ENCODE data around the gene NPR1.

The NPR1 gene

GRCh38 chr1:153728305-153729066 lies 50.0 kb downstream of the NPR1 start:
- Histone ChIP-seq H3K36me3 (ENCODE audit: low read length) (no peaks in the 10 kb centered on the region), H3K4me2 (ENCODE audit: low read depth, low read length, poor library complexity, severe bottlenecking) (peak overlapping the region; percentile 90), H3K9ac (ENCODE audit: low read length) (peak overlapping the region; percentile 99), H3K27me3 (ENCODE audit: low read length) (no peaks in the 10 kb centered on the region), H4K20me1 (ENCODE audit: low read depth, low read length) (no peaks in the 10 kb centered on the region), H3K9me2 (replicated peaks; ENCODE audit: insufficient read depth, low read length) (no peaks in the 10 kb centered on the region), H3K9me3 (ENCODE audit: insufficient read depth, low read length) (no peaks in the 10 kb centered on the region), H3K27ac (ENCODE audit: low read depth, low read length) (peak overlapping the region; percentile 75), H2AFZ (ENCODE audit: low read depth, low read length, severe bottlenecking) (peak overlapping the region; percentile 42), H3F3A (ENCODE audit: insufficient read depth) (peaks cover 17% of the 10 kb centered on the region; the same call in 1 of the 2 replicates), H3K4me3 (ENCODE audit: insufficient read depth, low read length, poor library complexity, severe bottlenecking) (peak overlapping the region; percentile 78), H3K79me2 (ENCODE audit: insufficient read depth, low read length) (peaks cover 21% of the 10 kb centered on the region)
- TF ChIP-seq CTCF (IDR thresholded peaks at IDR 0.05; ENCODE audit: insufficient read depth, low read length, poor library complexity, severe bottlenecking) (no peak), EZH2phosphoT487 (conservative IDR thresholded peaks at IDR 0.05; ENCODE audit: low read length) (no peak)

GRCh38 chr1:153730468-153730988 lies 52.0 kb downstream of the NPR1 start:
- Histone ChIP-seq H3K9ac (ENCODE audit: low read length) (no peak overlapping the region; the same call in 1 of the 2 replicates), H3F3A (ENCODE audit: insufficient read depth) (peaks cover 13% of the 10 kb centered on the region; the same call in 1 of the 2 replicates), H3K36me3 (ENCODE audit: low read length) (no peaks in the 10 kb centered on the region), H4K20me1 (ENCODE audit: low read depth, low read length) (no peaks in the 10 kb centered on the region), H3K4me2 (ENCODE audit: low read depth, low read length, poor library complexity, severe bottlenecking) (peak overlapping the region; percentile 90), H3K9me3 (ENCODE audit: insufficient read depth, low read length) (no peaks in the 10 kb centered on the region), H3K27ac (ENCODE audit: low read depth, low read length) (no peak overlapping the region), H3K27me3 (ENCODE audit: low read length) (no peaks in the 10 kb centered on the region), H2AFZ (ENCODE audit: low read depth, low read length, severe bottlenecking) (no peak overlapping the region), H3K9me2 (replicated peaks; ENCODE audit: insufficient read depth, low read length) (no peaks in the 10 kb centered on the region), H3K79me2 (ENCODE audit: insufficient read depth, low read length) (peaks cover 26% of the 10 kb centered on the region), H3K4me3 (ENCODE audit: insufficient read depth, low read length, poor library complexity, severe bottlenecking) (no peak overlapping the region)
- TF ChIP-seq EZH2phosphoT487 (conservative IDR thresholded peaks at IDR 0.05; ENCODE audit: low read length) = no peak
- TF ChIP-seq CTCF (IDR thresholded peaks at IDR 0.05; ENCODE audit: insufficient read depth, low read length, poor library complexity, severe bottlenecking) = no peak

GRCh38 chr1:153733970-153734369 lies 55.5 kb downstream of the NPR1 start:
- H3K79me2 ChIP-seq (ENCODE audit: insufficient read depth, low read length) = peaks cover 19% of the 10 kb centered on the region
- H3K4me2 ChIP-seq (ENCODE audit: low read depth, low read length, poor library complexity, severe bottlenecking) = no peak overlapping the region
- H3K36me3 ChIP-seq (ENCODE audit: low read length) = no peaks in the 10 kb centered on the region; the same call in 1 of the 2 replicates
- no peak overlapping the region for H2AFZ ChIP-seq (ENCODE audit: low read depth, low read length, severe bottlenecking)
- TF ChIP-seq CTCF (IDR thresholded peaks at IDR 0.05; ENCODE audit: insufficient read depth, low read length, poor library complexity, severe bottlenecking) = no peak
- TF ChIP-seq EZH2phosphoT487 (conservative IDR thresholded peaks at IDR 0.05; ENCODE audit: low read length) = no peak
- H3K9me2 ChIP-seq (replicated peaks; ENCODE audit: insufficient read depth, low read length) = no peaks in the 10 kb centered on the region
- no peaks in the 10 kb centered on the region for H3K27me3 ChIP-seq (ENCODE audit: low read length)
- peaks cover 7% of the 10 kb centered on the region; the same call in 1 of the 2 replicates for H3F3A ChIP-seq (ENCODE audit: insufficient read depth)
- no peak overlapping the region for H3K9ac ChIP-seq (ENCODE audit: low read length)
- no peaks in the 10 kb centered on the region for H3K9me3 ChIP-seq (ENCODE audit: insufficient read depth, low read length)
- H3K27ac ChIP-seq (ENCODE audit: low read depth, low read length) = no peak overlapping the region
- H3K4me3 ChIP-seq (ENCODE audit: insufficient read depth, low read length, poor library complexity, severe bottlenecking) = no peak overlapping the region
- H4K20me1 ChIP-seq (ENCODE audit: low read depth, low read length) = no peaks in the 10 kb centered on the region
